HG03558 (cell line): ENCODE measurements around the gene ATXN7L1.

Experiments used
- ATAC-seq: cut with Tn5 transposase; IDR thresholded peaks from one replicate; pipeline ENCODE4 v1.9.1; 2021; ENCODE audit warnings: moderate number of reproducible peaks; ENCODE audit not compliant: unreplicated experiment; ENCODE audit errors: extremely low read depth

ATXN7L1 gene

GRCh38 chr7:105565190-105565589 lies 311.2 kb downstream of the ATXN7L1 start:
- no peak for ATAC-seq

GRCh38 chr7:105559926-105560325 lies 316.5 kb downstream of the ATXN7L1 start:
- no peak for ATAC-seq
